Spinal cord (tissue), 10 donors: ENCODE data around the gene PCDHA12. TPM values are rescaled to one million over a fixed set of nuclear protein-coding genes. Genes with fewer than 3 reads are reported as not detected.
A peak's percentile ranks its signal among the peaks of the same experiment; 100 is the strongest.
"Not testable (repeated sequence)": the region's sequence is repeated elsewhere in the genome, so short reads cannot be mapped to it uniquely, and the experiment has no call there.

Experiments used
- DNase-seq, 6 donors: peaks; one replicate each; pipeline versions ENCODE4 v3.0.0 to v3.0.0-alpha.2; 2013 to 2015; ENCODE audit warnings: low spot score in 6 of 6, low read depth in 4 of 6
- H3K27ac ChIP-seq: one replicate; pipeline ENCODE4 v1.5.1; 2013; ENCODE audit warnings: low read depth, low read length, control low read depth
- H3K27me3 ChIP-seq: one replicate; pipeline ENCODE4 v1.6.1; 2013; ENCODE audit warnings: low read length; ENCODE audit not compliant: control insufficient read depth, insufficient read depth
- H3K36me3 ChIP-seq: one replicate; pipeline ENCODE4 v1.6.1; 2013; ENCODE audit warnings: low read length; ENCODE audit not compliant: control insufficient read depth, insufficient read depth
- H3K4me1 ChIP-seq: one replicate; pipeline ENCODE4 v1.6.1; 2013; ENCODE audit warnings: low read length; ENCODE audit not compliant: control insufficient read depth, insufficient read depth
- H3K4me3 ChIP-seq: one replicate; pipeline ENCODE4 v1.5.1; 2013; ENCODE audit warnings: low read depth, low read length, control low read depth
- H3K9me3 ChIP-seq: one replicate; pipeline ENCODE4 v1.6.1; 2013; ENCODE audit warnings: low read length; ENCODE audit not compliant: control insufficient read depth, insufficient read depth
- WGBS: methylation state at CpG from one replicate; pipeline ENCODE4 v1.1.5; 2013; ENCODE audit warnings: missing lambda C conversion rate; ENCODE audit not compliant: insufficient coverage; 5-methylcytosine and 5-hydroxymethylcytosine counted together
- long read RNA-seq, 4 donors: transcript quantifications; one replicate each; lab custom pipeline, GENCODE V29; 2026
- polyA plus RNA-seq, 2 donors: library from polyadenylated mRNA; unstranded; fragments of 120-200 nt; gene quantifications; one replicate each; pipeline ENCODE4 v1.2.1, GENCODE V29; 2013; ENCODE audit not compliant: insufficient read length in 2 of 2
- total RNA-seq, 2 donors: library from RNA; depleted of rRNA in 1 of 2; stranded (reverse); fragments of 120-200 nt in 1 of 2; fragments of >200 nt in 1 of 2; gene quantifications; one replicate each; pipeline versions ENCODE4 v1.2.3 to v1.2.4, GENCODE V29; 2013 to 2014
- donor health status: healthy.

The PCDHA12 gene
- total RNA-seq (1 to 10 TPM; 2.5 to 3.8 TPM), polyA plus RNA-seq (1 to 10 TPM; 3.4 to 4.8 TPM)
- long read RNA-seq, donor 1, full-length matches to known transcripts, result 3 of 3 reads
- long read RNA-seq, donor 1, partial matches to known transcripts, result 0 of 3 reads
- long read RNA-seq, donor 1, other reads (novel, unspliced or antisense), result 0 of 3 reads
- long read RNA-seq, donor 2, result 0 reads
- long read RNA-seq, donor 3, full-length matches to known transcripts, result 1 of 1 reads
- long read RNA-seq, donor 3, partial matches to known transcripts, result 0 of 1 reads
- long read RNA-seq, donor 3, other reads (novel, unspliced or antisense), result 0 of 1 reads
- long read RNA-seq, donor 4, result 0 reads

- Histone ChIP-seq H3K27ac (no peak within 1 kb of the TSS), H3K27me3 (no peaks in the 10 kb centered on the region), H3K4me3 (no peak within 1 kb of the TSS), H3K36me3 (peaks cover 20% of the 10 kb centered on the region), H3K9me3 (peaks cover 24% of the 10 kb centered on the region), H3K4me1 (peaks cover 3% of the 10 kb centered on the region)
- WGBS, result 20% methylated on average over 34 of the region's 47 CpGs
- peak in 2 of 6 donors; percentile 9 to 20 for DNase-seq
Observed at GRCh38 chr5:140875085-140876065, at the start of gene PCDHA12. Gene PCDHA12 (plus strand): TSS chr5:140875308. CDS start chr5:140875473, 165 bp downstream.

DNA sequence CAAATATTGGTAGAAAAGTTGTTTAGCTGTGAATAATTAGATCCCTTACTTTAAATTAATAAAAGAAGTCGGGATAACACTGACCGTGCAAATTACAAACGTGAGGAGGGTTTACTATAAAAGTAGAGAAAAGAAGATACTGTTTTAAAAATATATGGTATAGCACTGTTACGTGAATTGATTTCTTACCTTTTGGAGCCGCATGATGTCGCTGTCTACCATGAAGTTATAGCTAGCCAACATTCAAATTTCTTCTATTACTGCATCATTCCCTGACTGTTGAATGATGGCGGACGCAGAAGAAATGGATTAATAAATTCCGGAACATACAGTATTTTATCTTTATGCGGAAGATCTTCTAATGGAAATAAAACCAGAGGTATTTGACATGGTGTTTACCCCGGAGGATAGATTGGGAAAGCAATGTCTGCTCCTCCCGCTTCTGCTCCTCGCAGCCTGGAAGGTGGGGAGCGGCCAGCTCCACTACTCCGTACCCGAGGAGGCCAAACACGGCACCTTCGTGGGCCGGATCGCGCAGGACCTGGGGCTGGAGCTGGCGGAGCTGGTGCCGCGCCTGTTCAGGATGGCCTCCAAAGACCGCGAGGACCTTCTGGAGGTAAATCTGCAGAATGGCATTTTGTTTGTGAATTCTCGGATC, 47.3 kb upstream of the PCDHA12 start, which contains the start of gene PCDHA6:
TSS of gene PCDHA6 (plus strand) at position 257 of the 658 bp plus-strand sequence. CDS start at position 389, 132 bp downstream.
- H3K36me3 ChIP-seq, result peaks cover 13% of the 10 kb centered on the region
- WGBS, result 13% methylated on average over 16 of the region's 27 CpGs

GRCh38 chr5:140828362-140828737, 46.8 kb upstream of the PCDHA12 start:
- Histone ChIP-seq H3K4me3 (peak overlapping the region; percentile 9), H3K27ac (no peak overlapping the region), H3K36me3 (peaks cover 12% of the 10 kb centered on the region), H3K27me3 (no peaks in the 10 kb centered on the region), H3K9me3 (peaks cover 14% of the 10 kb centered on the region), H3K4me1 (no peaks in the 10 kb centered on the region)
- WGBS, result 11% methylated on average over 11 of the region's 18 CpGs
- DNase-seq, result peak in 1 of 6 donors; percentile 28

More for the DNA sequence above, 47.3 kb upstream of the PCDHA12 start, which contains the start of gene PCDHA6:
- peaks cover 12% of the 10 kb centered on the region for H3K9me3 ChIP-seq
- H3K4me3 ChIP-seq, result peak within 1 kb of the TSS; percentile 9
- H3K27ac ChIP-seq, result no peak within 1 kb of the TSS
- H3K27me3 ChIP-seq, result no peaks in the 10 kb centered on the region
- DNase-seq, result peak in 2 of 6 donors; percentile 31 to 68
- no peaks in the 10 kb centered on the region for H3K4me1 ChIP-seq

GRCh38 chr5:140829511-140830501, 45.3 kb upstream of the PCDHA12 start:
- peaks cover 13% of the 10 kb centered on the region for H3K9me3 ChIP-seq
- H3K27ac ChIP-seq, H3K4me3 ChIP-seq, DNase-seq, H3K4me1 ChIP-seq, H3K36me3 ChIP-seq, H3K27me3 ChIP-seq: not testable (repeated sequence)
- 32% methylated on average over 100 of the region's 106 CpGs for WGBS

- Histone ChIP-seq H3K27me3 (no peaks in the 10 kb centered on the region), H3K9me3 (peaks cover 16% of the 10 kb centered on the region), H3K4me3 (no peak within 1 kb of the TSS), H3K36me3 (peaks cover 17% of the 10 kb centered on the region), H3K4me1 (no peaks in the 10 kb centered on the region), H3K27ac (no peak within 1 kb of the TSS)
- WGBS, result no CpG with 5 or more reads among the region's 8 CpGs
- peak in 2 of 6 donors; percentile 21 to 67 for DNase-seq
Observed at GRCh38 chr5:140833993-140834392, 41.1 kb upstream of the PCDHA12 start, which contains the start of gene PCDHA7. Gene PCDHA7 (plus strand): TSS chr5:140834269. CDS start chr5:140834384, 115 bp downstream.

DNA sequence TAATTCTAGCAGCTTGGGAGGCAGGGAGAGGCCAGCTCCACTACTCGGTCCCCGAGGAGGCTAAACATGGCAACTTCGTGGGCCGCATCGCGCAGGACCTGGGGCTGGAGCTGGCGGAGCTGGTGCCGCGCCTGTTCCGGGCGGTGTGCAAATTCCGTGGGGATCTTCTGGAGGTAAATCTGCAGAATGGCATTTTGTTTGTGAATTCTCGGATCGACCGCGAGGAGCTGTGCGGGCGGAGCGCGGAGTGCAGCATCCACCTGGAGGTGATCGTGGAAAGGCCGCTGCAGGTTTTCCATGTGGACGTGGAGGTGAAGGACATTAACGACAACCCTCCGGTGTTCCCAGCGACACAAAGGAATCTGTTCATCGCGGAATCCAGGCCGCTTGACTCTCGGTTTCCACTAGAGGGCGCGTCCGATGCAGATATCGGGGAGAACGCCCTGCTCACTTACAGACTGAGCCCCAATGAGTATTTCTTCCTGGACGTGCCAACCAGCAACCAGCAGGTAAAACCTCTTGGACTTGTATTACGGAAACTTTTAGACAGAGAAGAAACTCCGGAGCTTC, 40.6 kb upstream of the PCDHA12 start:
- H3K27me3 ChIP-seq, H3K4me3 ChIP-seq, H3K27ac ChIP-seq, H3K4me1 ChIP-seq: not testable (repeated sequence)
- WGBS, result 14% methylated on average over 23 of the region's 38 CpGs
- DNase-seq, result peak in 1 of 6 donors; percentile 8
- H3K36me3 ChIP-seq, result peaks cover 17% of the 10 kb centered on the region
- H3K9me3 ChIP-seq, result peaks cover 16% of the 10 kb centered on the region

DNA sequence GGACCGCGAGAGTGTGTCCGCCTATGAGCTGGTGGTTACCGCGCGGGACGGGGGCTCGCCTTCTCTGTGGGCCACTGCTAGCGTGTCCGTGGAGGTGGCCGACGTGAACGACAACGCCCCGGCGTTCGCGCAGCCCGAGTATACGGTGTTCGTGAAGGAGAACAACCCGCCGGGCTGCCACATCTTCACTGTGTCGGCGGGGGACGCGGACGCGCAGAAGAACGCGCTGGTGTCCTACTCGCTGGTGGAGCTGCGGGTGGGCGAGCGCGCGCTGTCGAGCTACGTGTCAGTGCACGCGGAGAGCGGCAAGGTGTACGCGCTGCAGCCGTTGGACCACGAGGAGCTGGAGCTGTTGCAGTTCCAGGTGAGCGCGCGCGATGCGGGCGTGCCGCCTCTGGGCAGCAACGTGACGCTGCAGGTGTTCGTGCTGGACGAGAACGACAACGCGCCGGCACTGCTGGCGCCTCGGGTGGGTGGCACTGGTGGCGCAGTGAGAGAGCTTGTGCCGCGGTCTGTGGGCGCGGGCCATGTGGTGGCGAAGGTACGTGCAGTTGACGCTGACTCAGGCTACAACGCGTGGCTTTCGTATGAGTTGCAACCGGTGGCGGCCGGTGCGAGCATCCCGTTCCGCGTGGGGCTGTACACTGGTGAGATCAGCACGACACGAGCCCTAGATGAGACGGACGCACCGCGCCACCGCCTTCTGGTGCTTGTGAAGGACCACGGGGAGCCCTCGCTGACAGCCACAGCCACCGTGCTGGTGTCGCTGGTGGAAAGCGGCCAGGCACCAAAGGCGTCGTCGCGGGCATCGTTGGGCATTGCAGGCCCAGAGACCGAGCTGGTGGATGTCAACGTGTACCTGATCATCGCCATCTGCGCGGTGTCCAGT, 39.2 kb upstream of the PCDHA12 start:
- H3K4me1 ChIP-seq, result no peaks in the 10 kb centered on the region
- no peak overlapping the region for H3K4me3 ChIP-seq
- H3K36me3 ChIP-seq, result peaks cover 10% of the 10 kb centered on the region
- no peak overlapping the region for H3K27ac ChIP-seq
- DNase-seq, result no peak
- peaks cover 13% of the 10 kb centered on the region for H3K9me3 ChIP-seq
- H3K27me3 ChIP-seq, result no peaks in the 10 kb centered on the region
- WGBS, result 33% methylated on average over 103 of the region's 103 CpGs
